HepG2 (cell line): ENCODE data around the gene ZSCAN26. TPM values are rescaled to one million over a fixed set of nuclear protein-coding genes. Genes with fewer than 3 reads are reported as not detected.

Experiments used
- GZF1 ChIP-seq: sonication (generic); formaldehyde crosslinking; IDR thresholded peaks from 2 replicates; pipeline ENCODE4 v1.5.1; 2020; ENCODE audit warnings: mild to moderate bottlenecking, missing genetic modification reagents
- HINFP ChIP-seq: sonication (generic); formaldehyde crosslinking; IDR thresholded peaks from 2 replicates; pipeline ENCODE4 v1.4.0; 2020; ENCODE audit warnings: low read depth, mild to moderate bottlenecking, missing genetic modification reagents
- JARID2 ChIP-seq: sonication (generic); formaldehyde crosslinking; IDR thresholded peaks from 2 replicates; pipeline ENCODE4 v1.8.1; 2023; ENCODE audit warnings: missing genetic modification reagents, inconsistent platforms; ENCODE audit not compliant: insufficient replicate concordance
- KMT2B ChIP-seq: IDR thresholded peaks from 2 replicates; pipeline ENCODE4 v1.6.1; 2016; ENCODE audit warnings: missing genetic modification reagents, missing compliant biosample characterization
- MAX ChIP-seq: IDR thresholded peaks from 2 replicates; pipeline ENCODE4 v1.6.1; 2012; ENCODE audit warnings: inconsistent platforms
- NR0B2 ChIP-seq: sonication (generic); formaldehyde crosslinking; IDR thresholded peaks from 2 replicates; pipeline ENCODE4 v1.4.0; 2020; ENCODE audit warnings: mild to moderate bottlenecking, missing genetic modification reagents
- SP140L ChIP-seq: sonication (generic); formaldehyde crosslinking; IDR thresholded peaks from 2 replicates; pipeline ENCODE4 v1.4.0; 2020; ENCODE audit warnings: missing genetic modification reagents, borderline replicate concordance
- SRY ChIP-seq: sonication (generic); formaldehyde crosslinking; IDR thresholded peaks from 2 replicates; pipeline ENCODE4 v1.8.0; 2022; ENCODE audit warnings: mild to moderate bottlenecking, missing genetic modification reagents
- UBTF ChIP-seq: sonication (generic); formaldehyde crosslinking; IDR thresholded peaks from 2 replicates; pipeline ENCODE4 v1.4.0; 2020; ENCODE audit warnings: mild to moderate bottlenecking, missing genetic modification reagents
- ZBTB34 ChIP-seq: sonication (generic); formaldehyde crosslinking; IDR thresholded peaks from 2 replicates; pipeline ENCODE4 v1.8.0; 2022; ENCODE audit warnings: mild to moderate bottlenecking, missing genetic modification reagents
- ZFP36L2 ChIP-seq: sonication (generic); formaldehyde crosslinking; IDR thresholded peaks from 2 replicates; pipeline ENCODE4 v1.4.0; 2020; ENCODE audit warnings: missing genetic modification reagents
- ZFP37 ChIP-seq: sonication (generic); formaldehyde crosslinking; IDR thresholded peaks from 2 replicates; pipeline ENCODE4 v1.4.0; 2020; ENCODE audit warnings: missing genetic modification reagents, borderline replicate concordance
- ZFP82 ChIP-seq: sonication (generic); formaldehyde crosslinking; IDR thresholded peaks from 2 replicates; pipeline ENCODE4 v1.5.1; 2020; ENCODE audit warnings: mild to moderate bottlenecking, missing genetic modification reagents, borderline replicate concordance
- ZNF124 ChIP-seq: sonication (generic); formaldehyde crosslinking; IDR thresholded peaks from 2 replicates; pipeline ENCODE4 v1.4.0; 2020; ENCODE audit warnings: missing genetic modification reagents
- ZNF513 ChIP-seq: sonication (generic); formaldehyde crosslinking; conservative IDR thresholded peaks from 2 replicates; pipeline ENCODE4 v1.5.0; 2020; ENCODE audit warnings: missing genetic modification reagents
- ZNF546 ChIP-seq: sonication (generic); formaldehyde crosslinking; conservative IDR thresholded peaks from 2 replicates; pipeline ENCODE4 v1.8.1; 2023; ENCODE audit warnings: mild to moderate bottlenecking, missing genetic modification reagents
- ZNF597 ChIP-seq: sonication (generic); formaldehyde crosslinking; IDR thresholded peaks from 2 replicates; pipeline ENCODE4 v1.5.0; 2020; ENCODE audit warnings: missing genetic modification reagents
- ZNF775 ChIP-seq: sonication (generic); formaldehyde crosslinking; IDR thresholded peaks from 2 replicates; pipeline ENCODE4 v1.4.0; 2020; ENCODE audit warnings: missing genetic modification reagents, mild to moderate bottlenecking, moderate library complexity, borderline replicate concordance
- ZNF841 ChIP-seq: sonication (generic); formaldehyde crosslinking; IDR thresholded peaks from 2 replicates; pipeline ENCODE4 v1.8.1; 2023; ENCODE audit warnings: missing genetic modification reagents, borderline replicate concordance
- polyA plus RNA-seq, 8 experiments: library from polyadenylated mRNA; depleted of rRNA in 3 of 8; stranded (reverse) in 7 of 8; unstranded in 1 of 8; fragments of >200 nt; fragmentation: Illumina TruSeq in 4 of 8; extraction: Trizol in 4 of 8; gene quantifications; 2 replicates each; pipeline versions ENCODE4 v1.2.1 to v1.2.3, GENCODE V29; 2011 to 2016; ENCODE audit warnings: low read depth in 4 of 8, missing spikeins in 1 of 8, mixed read lengths in 1 of 8; ENCODE audit not compliant: insufficient read depth in 1 of 8
- total RNA-seq, 5 experiments: library from RNA; depleted of rRNA; stranded (reverse); fragments of >200 nt; fragmentation: Illumina TruSeq; extraction: Trizol; gene quantifications; 2 replicates each; pipeline ENCODE4 v1.2.3, GENCODE V29; 2016; ENCODE audit warnings: low read depth in 1 of 5

ZSCAN26 gene
- total and polyA plus RNA-seq, 2 of the 13 experiments (the other 11 are each of a cell fraction or from before 2014, with no cell fraction given), result 12.0 to 15.6 TPM

GRCh38 chr6:28252009-28252975 is 14.7 kb upstream of the ZSCAN26 start, which contains the start of gene ZKSCAN4 (continued):
- no peak for TF ChIP-seq ZNF513 (CRISPR knock-in tag)
- no peak for TF ChIP-seq ZNF775 (CRISPR knock-in tag)
- peak; percentile 58; the same call in 1 of the 2 replicates for TF ChIP-seq ZFP82 (CRISPR knock-in tag)
- TF ChIP-seq ZNF546 (CRISPR knock-in tag), result no peak; the same call in 1 of the 2 replicates
- TF ChIP-seq ZNF597 (CRISPR knock-in tag), result no peak
- 0 out of 2 replicates have a peak, but pooled peaks have one; percentile 40 for TF ChIP-seq ZFP37 (CRISPR knock-in tag)
- TF ChIP-seq SRY (CRISPR knock-in tag), result peak; percentile 51; the same call in 1 of the 2 replicates
- no peak for TF ChIP-seq ZNF841 (CRISPR knock-in tag)
- TF ChIP-seq ZBTB34 (CRISPR knock-in tag), result no peak
- 0 out of 2 replicates have a peak, but pooled peaks have one; percentile 20 for TF ChIP-seq HINFP (CRISPR knock-in tag)
- TF ChIP-seq NR0B2 (CRISPR knock-in tag), result no peak
- peak; percentile 98 for TF ChIP-seq KMT2B
- TF ChIP-seq ZNF124 (CRISPR knock-in tag), result no peak
- TF ChIP-seq MAX, result peak; percentile 36; the same call in 1 of the 2 replicates
- TF ChIP-seq GZF1 (CRISPR knock-in tag), result no peak
- TF ChIP-seq UBTF (CRISPR knock-in tag), result peak; percentile 87
- TF ChIP-seq JARID2 (CRISPR knock-in tag), result no peak
- peak; percentile 76; the same call in 1 of the 2 replicates for TF ChIP-seq SP140L (CRISPR knock-in tag)
- TF ChIP-seq ZFP36L2 (CRISPR knock-in tag), result no peak
